Measurements from ENCODE around the gene ZBTB7C. TPM values are rescaled to one million over a fixed set of nuclear protein-coding genes. Genes with fewer than 3 reads are reported as not detected.

ZBTB7C gene
- total RNA-seq, 2 experiments from 2014 or later: not detected

GRCh38 chr18:48317781-48318381 is 91.3 kb downstream of the ZBTB7C start:
- no peaks in the 10 kb centered on the region for H3K9me3 Mint-ChIP-seq (ENCODE audit: low read depth)
- no peak overlapping the region for H3K4me3 Mint-ChIP-seq
- no peaks in the 10 kb centered on the region for H3K4me1 Mint-ChIP-seq
- intact Hi-C loops (cut with DNase I, micrococcal nuclease): no loop called here
- H3K36me3 Mint-ChIP-seq (ENCODE audit: low read depth): no peaks in the 10 kb centered on the region
- H3K27me3 Mint-ChIP-seq: peaks cover 6% of the 10 kb centered on the region
- DNase-seq (no peak), ATAC-seq (no peak)
- ChIA-PET POLR2A (no interaction called here), CTCF (no interaction called here)
- H3K27ac Mint-ChIP-seq: no peak overlapping the region

- peaks cover 8% of the 10 kb centered on the region for H3K27me3 Mint-ChIP-seq
- intact Hi-C loops (cut with DNase I, micrococcal nuclease): no loop called here
- H3K27ac Mint-ChIP-seq: no peak overlapping the region
- DNase-seq (no peak), ATAC-seq (no peak)
- H3K4me1 Mint-ChIP-seq: no peaks in the 10 kb centered on the region
- H3K4me3 Mint-ChIP-seq: no peak overlapping the region
- ChIA-PET CTCF (interaction anchor here (0.5 kb wide), 1 partner anchor 678 kb away, joined by 3 read pairs; no protein-coding TSS in a partner anchor), POLR2A (no interaction called here)
- H3K36me3 Mint-ChIP-seq (ENCODE audit: low read depth): no peaks in the 10 kb centered on the region
- no peaks in the 10 kb centered on the region for H3K9me3 Mint-ChIP-seq (ENCODE audit: low read depth)
These were observed 93.0 kb downstream of the ZBTB7C start for GRCh38 chr18:48316177-48316576.

- ATAC-seq: no peak
- peaks cover 5% of the 10 kb centered on the region for H3K27me3 Mint-ChIP-seq
- POLR2A ChIA-PET: no interaction called here
- no peak overlapping the region for H3K27ac Mint-ChIP-seq
- H3K4me3 Mint-ChIP-seq: no peak overlapping the region
- H3K9me3 Mint-ChIP-seq (ENCODE audit: low read depth): no peaks in the 10 kb centered on the region
- DNase-seq: no peak
- H3K36me3 Mint-ChIP-seq (ENCODE audit: low read depth): no peaks in the 10 kb centered on the region
- intact Hi-C loops (cut with DNase I, micrococcal nuclease): no loop called here
- H3K4me1 Mint-ChIP-seq: no peaks in the 10 kb centered on the region
- CTCF ChIA-PET: no interaction called here
These were observed 94.5 kb downstream of the ZBTB7C start for GRCh38 chr18:48314690-48315089.

- ChIA-PET CTCF (no interaction called here), POLR2A (no interaction called here)
- Mint-ChIP-seq H3K4me1 (no peaks in the 10 kb centered on the region), H3K27ac (no peak overlapping the region), H3K9me3 (ENCODE audit: low read depth) (no peaks in the 10 kb centered on the region), H3K36me3 (ENCODE audit: low read depth) (no peaks in the 10 kb centered on the region), H3K27me3 (peaks cover 4% of the 10 kb centered on the region), H3K4me3 (no peak overlapping the region)
- no peak for ATAC-seq
- no peak for DNase-seq
- intact Hi-C loops (cut with DNase I, micrococcal nuclease): no loop called here
These were observed 95.4 kb downstream of the ZBTB7C start for GRCh38 chr18:48313792-48314191.

GRCh38 chr18:48312066-48312465 is 97.1 kb downstream of the ZBTB7C start:
- DNase-seq: no peak
- Mint-ChIP-seq H3K27me3 (peaks cover 7% of the 10 kb centered on the region), H3K4me3 (no peak overlapping the region), H3K4me1 (no peaks in the 10 kb centered on the region), H3K27ac (no peak overlapping the region), H3K36me3 (ENCODE audit: low read depth) (no peaks in the 10 kb centered on the region), H3K9me3 (ENCODE audit: low read depth) (no peaks in the 10 kb centered on the region)
- ChIA-PET CTCF (no interaction called here), POLR2A (no interaction called here)
- ATAC-seq: no peak
- intact Hi-C loops (cut with DNase I, micrococcal nuclease): no loop called here

GRCh38 chr18:48310999-48311398 is 98.2 kb downstream of the ZBTB7C start:
- Mint-ChIP-seq H3K36me3 (ENCODE audit: low read depth) (no peaks in the 10 kb centered on the region), H3K27me3 (peaks cover 7% of the 10 kb centered on the region), H3K9me3 (ENCODE audit: low read depth) (no peaks in the 10 kb centered on the region), H3K4me3 (no peak overlapping the region), H3K4me1 (no peaks in the 10 kb centered on the region), H3K27ac (no peak overlapping the region)
- ChIA-PET CTCF (no interaction called here), POLR2A (no interaction called here)
- intact Hi-C loops (cut with DNase I, micrococcal nuclease): no loop called here
- ATAC-seq: no peak
- no peak for DNase-seq

GRCh38 chr18:48310353-48310752 is 98.8 kb downstream of the ZBTB7C start:
- H3K27ac Mint-ChIP-seq: no peak overlapping the region
- no peaks in the 10 kb centered on the region for H3K36me3 Mint-ChIP-seq (ENCODE audit: low read depth)
- H3K27me3 Mint-ChIP-seq: peaks cover 7% of the 10 kb centered on the region
- CTCF ChIA-PET: no interaction called here
- DNase-seq (no peak), ATAC-seq (no peak)
- POLR2A ChIA-PET: no interaction called here
- H3K4me1 Mint-ChIP-seq: no peaks in the 10 kb centered on the region
- H3K9me3 Mint-ChIP-seq (ENCODE audit: low read depth): no peaks in the 10 kb centered on the region
- intact Hi-C loops (cut with DNase I, micrococcal nuclease): no loop called here
- H3K4me3 Mint-ChIP-seq: no peak overlapping the region

- Mint-ChIP-seq H3K27me3 (peaks cover 7% of the 10 kb centered on the region), H3K4me1 (no peaks in the 10 kb centered on the region), H3K36me3 (ENCODE audit: low read depth) (no peaks in the 10 kb centered on the region), H3K9me3 (ENCODE audit: low read depth) (no peaks in the 10 kb centered on the region), H3K27ac (no peak overlapping the region), H3K4me3 (no peak overlapping the region)
- ChIA-PET POLR2A (no interaction called here), CTCF (no interaction called here)
- intact Hi-C loops (cut with DNase I, micrococcal nuclease): no loop called here
- DNase-seq: no peak
- ATAC-seq: no peak
These were observed 100.2 kb downstream of the ZBTB7C start for GRCh38 chr18:48308755-48309575.

GRCh38 chr18:48308027-48308635 is 101.1 kb downstream of the ZBTB7C start:
- no peaks in the 10 kb centered on the region for H3K9me3 Mint-ChIP-seq (ENCODE audit: low read depth)
- ATAC-seq (no peak), DNase-seq (no peak)
- ChIA-PET CTCF (no interaction called here), POLR2A (no interaction called here)
- no peak overlapping the region for H3K4me3 Mint-ChIP-seq
- H3K27me3 Mint-ChIP-seq: peaks cover 7% of the 10 kb centered on the region
- H3K27ac Mint-ChIP-seq: no peak overlapping the region
- no peaks in the 10 kb centered on the region for H3K4me1 Mint-ChIP-seq
- no peaks in the 10 kb centered on the region for H3K36me3 Mint-ChIP-seq (ENCODE audit: low read depth)
- intact Hi-C loops (cut with DNase I, micrococcal nuclease): no loop called here

GRCh38 chr18:48306838-48307237 is 102.3 kb downstream of the ZBTB7C start:
- no peaks in the 10 kb centered on the region for H3K9me3 Mint-ChIP-seq (ENCODE audit: low read depth)
- H3K36me3 Mint-ChIP-seq (ENCODE audit: low read depth): no peaks in the 10 kb centered on the region
- ChIA-PET CTCF (no interaction called here), POLR2A (no interaction called here)
- H3K4me3 Mint-ChIP-seq: no peak overlapping the region
- H3K4me1 Mint-ChIP-seq: no peaks in the 10 kb centered on the region
- intact Hi-C loops (cut with DNase I, micrococcal nuclease): no loop called here
- no peak overlapping the region for H3K27ac Mint-ChIP-seq
- peaks cover 6% of the 10 kb centered on the region for H3K27me3 Mint-ChIP-seq
- ATAC-seq (no peak), DNase-seq (no peak)

GRCh38 chr18:48304906-48305693 is 104.1 kb downstream of the ZBTB7C start:
- no peak overlapping the region for H3K27ac Mint-ChIP-seq

GRCh38 chr18:48303883-48304282 is 105.3 kb downstream of the ZBTB7C start:
- ATAC-seq (no peak), DNase-seq (no peak)
- no peaks in the 10 kb centered on the region for H3K36me3 Mint-ChIP-seq (ENCODE audit: low read depth)
- POLR2A ChIA-PET: no interaction called here
- H3K27me3 Mint-ChIP-seq: peaks cover 3% of the 10 kb centered on the region
- peaks cover 9% of the 10 kb centered on the region for H3K4me1 Mint-ChIP-seq
- H3K9me3 Mint-ChIP-seq (ENCODE audit: low read depth): no peaks in the 10 kb centered on the region
- no peak overlapping the region for H3K4me3 Mint-ChIP-seq
- H3K27ac Mint-ChIP-seq: no peak overlapping the region
- CTCF ChIA-PET: no interaction called here
- intact Hi-C loops (cut with DNase I, micrococcal nuclease): no loop called here

More at GRCh38 chr18:48304906-48305693, 104.1 kb downstream of the ZBTB7C start:
- Mint-ChIP-seq H3K36me3 (ENCODE audit: low read depth) (no peaks in the 10 kb centered on the region), H3K27me3 (peaks cover 3% of the 10 kb centered on the region), H3K4me3 (no peak overlapping the region), H3K4me1 (peaks cover 8% of the 10 kb centered on the region), H3K9me3 (ENCODE audit: low read depth) (no peaks in the 10 kb centered on the region)
- CTCF ChIA-PET: no interaction called here
- DNase-seq (no peak), ATAC-seq (no peak)
- POLR2A ChIA-PET: no interaction called here
- intact Hi-C loops (cut with DNase I, micrococcal nuclease): no loop called here

Measured in activated CD4-positive, alpha-beta T cell treated with anti-CD3 and anti-CD28 coated beads for 36 hours (primary cell).